HCT116 (cell line): ENCODE measurements around the gene KRT77. TPM values are rescaled to one million over a fixed set of nuclear protein-coding genes. Genes with fewer than 3 reads are reported as not detected.

Source experiments
- ATAC-seq: fragments of 200-7000 bp; cut with Tn5 transposase; 2 replicates; pipeline ENCODE4 v1.9.1; 2020; ENCODE audit warnings: mild to moderate bottlenecking, moderate library complexity
- BruUV-seq: library from RNA; stranded (reverse); fragments of 400-500 nt; replicated peaks from 2 replicates; lab custom pipeline; 2021; lab: Mats Ljungman, UMichigan
- CTCF ChIA-PET: fragments of 300-600 bp; sonication (Branson Sonifier 250); formaldehyde crosslinking; loops from one replicate; lab custom pipeline; 2021; ENCODE audit warnings: antibody characterized with exemption; lab: Charles Lee
- POLR2A ChIA-PET: fragments of 300-600, 350-600 bp; sonication (Branson Sonifier 250); formaldehyde crosslinking; loops from one replicate; lab custom pipeline; 2021; ENCODE audit warnings: antibody characterized with exemption; lab: Charles Lee
- RAD21 ChIA-PET, 2 experiments: fragments of 300-600 bp; sonication (Branson Sonifier 250); formaldehyde crosslinking; loops; one replicate each; lab custom pipeline; 2023; ENCODE audit warnings: low total read pairs in 2 of 2; ENCODE audit not compliant: uncharacterized antibody in 2 of 2, unreplicated experiment in 2 of 2, low non-redundant PET in 1 of 2; lab: Charles Lee
- DNase-seq: peaks from one replicate; pipeline ENCODE4 v3.0.0-alpha.2; 2010; ENCODE audit warnings: low read depth, low spot score
- H2AFZ ChIP-seq: fragments of 200-600 bp; shearing (Covaris generic), sonication (generic); 2 replicates; pipeline ENCODE4 v1.6.1; 2017; ENCODE audit warnings: low read depth, mixed run types, mixed read lengths, antibody characterized with exemption, low read length; ENCODE audit not compliant: poor library complexity, severe bottlenecking
- H3K27ac ChIP-seq: 2 replicates; pipeline ENCODE4 v1.5.1; 2012; ENCODE audit warnings: low read depth, low read length
- H3K27me3 ChIP-seq: fragments of 200-600 bp; sonication (generic); 2 replicates; pipeline ENCODE4 v1.6.1; 2016; ENCODE audit warnings: mixed run types, low read length, mixed read lengths; ENCODE audit not compliant: insufficient read depth
- H3K36me3 ChIP-seq, 2 experiments: fragments of 200-500 bp in 1 of 2; fragments of 200-600 bp in 1 of 2; sonication (Bioruptor generic) in 1 of 2; sonication (generic) in 1 of 2; 2 replicates each; pipeline versions ENCODE4 v1.5.1 to v1.6.1; 2014 to 2016; ENCODE audit warnings: low read length in 2 of 2, inconsistent platforms in 1 of 2, mixed read lengths in 1 of 2, mixed run types in 1 of 2; ENCODE audit not compliant: insufficient read depth in 2 of 2, control insufficient read depth in 1 of 2
- H3K4me1 ChIP-seq, 2 experiments: fragments of 200-600 bp in 1 of 2; sonication (generic) in 1 of 2; 2 replicates each; pipeline versions ENCODE4 v1.5.1 to v1.6.1; 2012 to 2017; ENCODE audit warnings: low read length in 2 of 2, inconsistent platforms in 1 of 2, mild to moderate bottlenecking in 1 of 2, mixed read lengths in 1 of 2, mixed run types in 1 of 2, moderate library complexity in 1 of 2; ENCODE audit not compliant: insufficient read depth in 2 of 2, control insufficient read depth in 1 of 2
- H3K4me2 ChIP-seq: fragments of 200-600 bp; sonication (generic); 2 replicates; pipeline ENCODE4 v1.6.1; 2017; ENCODE audit warnings: mixed run types, low read length, mixed read lengths
- H3K4me3 ChIP-seq, 2 experiments: fragments of 200-600 bp in 1 of 2; sonication (generic) in 1 of 2; replicated peaks in 1 of 2; 2 replicates each; pipeline ENCODE4 v1.5.1; 2011 to 2016; ENCODE audit warnings: low read length in 2 of 2, control low read depth in 1 of 2, low read depth in 1 of 2, mild to moderate bottlenecking in 1 of 2, mixed read lengths in 1 of 2, mixed run types in 1 of 2
- H3K79me2 ChIP-seq: fragments of 200-600 bp; sonication (generic); 2 replicates; pipeline ENCODE4 v1.6.1; 2017; ENCODE audit warnings: mild to moderate bottlenecking, mixed run types, low read length, moderate library complexity, mixed read lengths; ENCODE audit not compliant: insufficient read depth
- H3K9ac ChIP-seq: fragments of 200-600 bp; sonication (generic); 2 replicates; pipeline ENCODE4 v1.6.1; 2016; ENCODE audit warnings: low read length, mixed read lengths
- H3K9me2 ChIP-seq: fragments of 200-600 bp; sonication (generic), shearing (Covaris generic); 2 replicates; pipeline ENCODE4 v1.6.1; 2017; ENCODE audit warnings: mixed run types, mild to moderate bottlenecking, moderate library complexity; ENCODE audit not compliant: insufficient read depth
- H3K9me3 ChIP-seq, 2 experiments: fragments of 200-500 bp in 1 of 2; fragments of 200-600 bp in 1 of 2; sonication (Bioruptor generic) in 1 of 2; sonication (generic) in 1 of 2; 2 replicates each; pipeline ENCODE4 v1.6.1; 2014 to 2017; ENCODE audit warnings: low read length in 2 of 2, mixed read lengths in 2 of 2, inconsistent platforms in 1 of 2, low read depth in 1 of 2, mild to moderate bottlenecking in 1 of 2, mixed run types in 1 of 2, moderate library complexity in 1 of 2; ENCODE audit not compliant: control insufficient read depth in 1 of 2, insufficient read depth in 1 of 2
- H4K20me1 ChIP-seq: fragments of 200-600 bp; sonication (generic), shearing (Covaris generic); 2 replicates; pipeline ENCODE4 v1.6.1; 2017; ENCODE audit warnings: mixed run types, mild to moderate bottlenecking, moderate library complexity; ENCODE audit not compliant: insufficient read depth
- ATF3 ChIP-seq: IDR thresholded peaks from 2 replicates; pipeline ENCODE4 v1.6.1; 2012
- CTCF ChIP-seq, 3 experiments: fragments of 200-600 bp in 1 of 3; sonication (generic) in 1 of 3; IDR thresholded peaks in 2 of 3; conservative IDR thresholded peaks in 1 of 3; 2 replicates each; pipeline ENCODE4 v1.5.1; 2012 to 2017; ENCODE audit warnings: low read depth in 2 of 3, low read length in 2 of 3, antibody characterized with exemption in 1 of 3, borderline replicate concordance in 1 of 3, control low read depth in 1 of 3, mild to moderate bottlenecking in 1 of 3, mixed read lengths in 1 of 3, mixed run types in 1 of 3, moderate library complexity in 1 of 3; ENCODE audit not compliant: insufficient read depth in 1 of 3
- EGR1 ChIP-seq: IDR thresholded peaks from 2 replicates; pipeline ENCODE4 v1.6.1; 2012; ENCODE audit warnings: low read depth
- EZH2 ChIP-seq: fragments of 200-600 bp; sonication (generic); IDR thresholded peaks from 2 replicates; pipeline ENCODE4 v1.6.1; 2017; ENCODE audit warnings: antibody characterized with exemption, mixed run types
- EZH2phosphoT487 ChIP-seq: fragments of 200-600 bp; IDR thresholded peaks from 2 replicates; pipeline ENCODE4 v1.6.1; 2018; ENCODE audit warnings: antibody characterized with exemption, borderline replicate concordance
- REST ChIP-seq: IDR thresholded peaks from 2 replicates; pipeline ENCODE4 v1.6.1; 2012; ENCODE audit warnings: low read depth
- SIN3A ChIP-seq: IDR thresholded peaks from 2 replicates; pipeline ENCODE4 v1.6.1; 2012; ENCODE audit warnings: low read depth
- SRF ChIP-seq: IDR thresholded peaks from 2 replicates; pipeline ENCODE4 v1.6.1; 2012; ENCODE audit warnings: low read depth
- intact Hi-C: fragments of 100-400 bp; cut with micrococcal nuclease; formaldehyde crosslinking; loops from 2 replicates; pipeline ENCODE4 v1.10.0; 2022
- total RNA-seq: library from RNA; stranded (reverse); gene quantifications from one replicate; pipeline ENCODE4 v1.2.1, GENCODE V29; 2021; ENCODE audit not compliant: unreplicated experiment

Gene KRT77
- total RNA-seq, 1 experiment from 2014 or later: not detected

- POLR2A ChIA-PET: no interaction called here
- H3K79me2 ChIP-seq: no peaks in the 10 kb centered on the region
- BruUV-seq: no TSS peak
- no peak overlapping the region for H3K4me2 ChIP-seq
- CTCF ChIA-PET: no interaction called here
- no peaks in the 10 kb centered on the region for H3K36me3 ChIP-seq
- intact Hi-C loops: no loop called here
- H3K9me2 ChIP-seq: no peaks in the 10 kb centered on the region
- no peak overlapping the region for H2AFZ ChIP-seq
- RAD21 ChIA-PET: no interaction called here
- H3K27ac ChIP-seq: no peak overlapping the region
- H3K9ac ChIP-seq: no peak overlapping the region
- no peaks in the 10 kb centered on the region for H3K4me1 ChIP-seq
- H3K9me3 ChIP-seq: no peaks in the 10 kb centered on the region
- no peaks in the 10 kb centered on the region for H4K20me1 ChIP-seq
- ATAC-seq (no peak), DNase-seq (no peak)
- TF ChIP-seq SRF: no peak
- no peak for TF ChIP-seq EGR1
- TF ChIP-seq EZH2: no peak
- TF ChIP-seq EZH2phosphoT487: no peak
- TF ChIP-seq ATF3: no peak
- TF ChIP-seq REST: no peak
- TF ChIP-seq CTCF (IDR thresholded peaks at IDR 0.05 in 2 of 3, conservative IDR thresholded peaks at IDR 0.05 in 1 of 3; ENCODE audit: borderline replicate concordance in 1 of 3, insufficient read depth in 1 of 3, low read depth in 2 of 3, low read length in 2 of 3): no peak
- no peak for TF ChIP-seq SIN3A
- peaks cover 6% of the 10 kb centered on the region; the same call in 1 of the 2 replicates for H3K27me3 ChIP-seq
- H3K4me3 ChIP-seq: no peak overlapping the region
Measured at GRCh38 chr12:52647601-52648000, 55.7 kb downstream of the KRT77 start.
